Gastroesophageal sphincter (tissue), 3 donors: ENCODE data around the gene TPST1.

Experiments
- CTCF ChIP-seq, 4 experiments: fragments of 200-600 bp in 2 of 4; fragments of 450-650 bp in 2 of 4; sonication (generic) in 1 of 4; IDR thresholded peaks; one replicate each; pipeline ENCODE4 v1.5.1; 2017 to 2019; ENCODE audit warnings: antibody characterized with exemption in 4 of 4, mild to moderate bottlenecking in 2 of 4, moderate library complexity in 2 of 4
- POLR2A ChIP-seq, 2 donors: fragments of 450-650 bp; IDR thresholded peaks; one replicate each; pipeline ENCODE4 v1.6.1; 2017; ENCODE audit warnings: antibody characterized with exemption in 2 of 2, mild to moderate bottlenecking in 2 of 2, moderate library complexity in 1 of 2
- POLR2AphosphoS5 ChIP-seq: sonication (generic); formaldehyde crosslinking; IDR thresholded peaks from one replicate; pipeline ENCODE4 v1.6.1; 2017; ENCODE audit warnings: antibody characterized with exemption

- no peak for TF ChIP-seq CTCF (IDR thresholded peaks at IDR 0.05)
- TF ChIP-seq POLR2A (IDR thresholded peaks at IDR 0.05), result no peak
- TF ChIP-seq POLR2AphosphoS5, result no peak
Observed at GRCh38 chr7:66356277-66356721, 151.2 kb downstream of the TPST1 start.
